Fibroblast of skin of left quadriceps (primary cell): ENCODE data around the gene DGUOK.

Source experiments
- DNase-seq, 2 experiments: peaks; one replicate each; pipeline ENCODE4 v3.0.0-alpha.2; 2013; ENCODE audit warnings: low read depth in 2 of 2

The DGUOK gene

GRCh38 chr2:73947412-73948018 lies 20.8 kb downstream of the DGUOK start:
- DNase-seq = no peak

- DNase-seq = no peak
These were observed 23.1 kb downstream of the DGUOK start for GRCh38 chr2:73949802-73950201.

- no peak for DNase-seq
These were observed 26.1 kb downstream of the DGUOK start for GRCh38 chr2:73952499-73953446.

GRCh38 chr2:73956218-73956865 lies 29.7 kb downstream of the DGUOK start:
- no peak for DNase-seq

- no peak for DNase-seq
These were observed 34.6 kb downstream of the DGUOK start for GRCh38 chr2:73961274-73961673.

- no peak for DNase-seq
These were observed 35.3 kb downstream of the DGUOK start for GRCh38 chr2:73961823-73962615.

GRCh38 chr2:73962798-73963197 lies 36.1 kb downstream of the DGUOK start:
- DNase-seq = no peak

- DNase-seq = no peak
These were observed 36.9 kb downstream of the DGUOK start for GRCh38 chr2:73963385-73964120.

- DNase-seq = no peak
These were observed 37.5 kb downstream of the DGUOK start for GRCh38 chr2:73964223-73964622.

- no peak for DNase-seq
These were observed 38.4 kb downstream of the DGUOK start for GRCh38 chr2:73965053-73965452.

- no peak for DNase-seq
These were observed 41.8 kb downstream of the DGUOK start for GRCh38 chr2:73968357-73968937.

GRCh38 chr2:73969356-73969755 lies 42.7 kb downstream of the DGUOK start:
- no peak for DNase-seq

GRCh38 chr2:73970141-73970803 lies 43.6 kb downstream of the DGUOK start:
- no peak for DNase-seq

- no peak for DNase-seq
These were observed 44.3 kb downstream of the DGUOK start for GRCh38 chr2:73970850-73971471.

GRCh38 chr2:73971722-73972121 lies 45.0 kb downstream of the DGUOK start:
- no peak for DNase-seq

GRCh38 chr2:73972846-73973245 lies 46.2 kb downstream of the DGUOK start:
- DNase-seq = no peak

- DNase-seq = no peak
These were observed 49.1 kb downstream of the DGUOK start for GRCh38 chr2:73975731-73976130.

GRCh38 chr2:73976803-73977202 lies 50.1 kb downstream of the DGUOK start:
- no peak for DNase-seq

GRCh38 chr2:73977466-73977865 lies 50.8 kb downstream of the DGUOK start:
- no peak for DNase-seq

GRCh38 chr2:73979021-73979420 lies 52.3 kb downstream of the DGUOK start:
- no peak for DNase-seq
